Muscle layer of colon (tissue), 2 donors: ENCODE measurements around the gene CASP4.
A peak's percentile ranks its signal among the peaks of the same experiment; 100 is the strongest.

Experiments
- H3K27ac ChIP-seq: one replicate; pipeline ENCODE4 v1.7.0; 2013; ENCODE audit warnings: low read depth, mild to moderate bottlenecking, low read length, moderate library complexity
- H3K27me3 ChIP-seq, 2 donors: one replicate each; pipeline ENCODE4 v1.7.0; 2013; ENCODE audit warnings: low read length in 2 of 2, mild to moderate bottlenecking in 2 of 2; ENCODE audit not compliant: insufficient read depth in 2 of 2, control insufficient read depth in 1 of 2
- H3K36me3 ChIP-seq: one replicate; pipeline ENCODE4 v1.7.0; 2013; ENCODE audit warnings: mild to moderate bottlenecking, low read length; ENCODE audit not compliant: insufficient read depth
- H3K4me1 ChIP-seq: one replicate; pipeline ENCODE4 v1.7.0; 2013; ENCODE audit warnings: mild to moderate bottlenecking, low read length; ENCODE audit not compliant: insufficient read depth
- H3K4me3 ChIP-seq, 2 donors: one replicate each; pipeline ENCODE4 v1.7.0; 2013; ENCODE audit warnings: low read length in 2 of 2, low read depth in 1 of 2, mild to moderate bottlenecking in 1 of 2, moderate library complexity in 1 of 2
- H3K9ac ChIP-seq: one replicate; pipeline ENCODE4 v1.7.0; 2013; ENCODE audit warnings: low read length
- H3K9me3 ChIP-seq: one replicate; pipeline ENCODE4 v1.7.0; 2013; ENCODE audit warnings: mild to moderate bottlenecking, low read length
- donor health status: abdominal sarcoma.
- donor health status: Adenocarcinoma of cecum.

The CASP4 gene

DNA sequence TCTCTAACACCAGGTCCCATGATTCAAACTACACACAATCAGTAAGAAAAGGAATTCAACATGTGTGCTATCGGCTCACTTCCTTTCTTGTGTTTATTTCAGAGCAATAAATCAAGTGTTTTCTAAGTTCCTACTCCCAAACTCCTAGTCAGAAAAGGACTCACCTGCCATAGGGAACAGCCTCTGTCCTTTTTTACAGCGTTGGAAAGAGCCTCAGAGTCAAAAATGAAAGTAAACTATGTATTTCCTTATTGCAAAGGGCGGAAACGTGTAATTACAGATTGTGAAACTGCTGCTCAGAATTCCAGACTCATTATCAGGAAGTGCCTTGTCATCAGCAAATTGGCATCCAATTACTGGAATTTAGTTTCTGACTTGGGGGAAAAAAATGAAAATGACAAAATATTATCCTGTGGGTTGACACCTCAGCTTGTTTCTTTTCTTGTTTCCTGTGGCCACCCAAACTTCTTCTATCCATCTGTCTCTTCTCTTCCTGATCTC lies at the start of gene CASP4:
Gene CASP4, minus strand, starts transcription at position 220 of the 501 bp plus-strand sequence. Its CDS starts 49 bp downstream, at position 171.
- H3K36me3 ChIP-seq, result no peaks in the 10 kb centered on the region
- peak within 1 kb of the TSS; percentile 74 for H3K9ac ChIP-seq
- peak within 1 kb of the TSS; percentile 67 to 71 for H3K4me3 ChIP-seq
- peaks cover 5% of the 10 kb centered on the region for H3K4me1 ChIP-seq
- H3K9me3 ChIP-seq, result no peaks in the 10 kb centered on the region
- no peaks in the 10 kb centered on the region for H3K27me3 ChIP-seq
- H3K27ac ChIP-seq, result peak within 1 kb of the TSS; percentile 68

DNA sequence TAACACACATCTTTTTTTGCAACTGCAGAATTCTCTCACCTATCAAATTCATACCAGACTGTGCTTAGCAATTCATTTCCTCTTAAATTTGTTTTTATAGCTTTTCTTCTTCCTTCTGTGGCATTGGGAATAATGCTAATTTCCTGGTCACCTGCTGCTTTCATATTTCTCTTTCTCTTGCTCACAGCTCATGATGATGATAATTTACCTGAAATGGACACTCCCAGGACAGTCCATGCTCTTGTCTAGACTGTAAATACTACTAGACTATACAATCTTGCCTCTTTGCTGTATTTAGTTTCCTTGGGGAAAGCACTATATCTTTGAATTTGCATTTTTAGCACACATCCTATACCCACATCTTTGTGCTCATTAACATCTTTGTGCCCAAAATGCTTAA lies 39.1 kb upstream of the CASP4 start:
- H3K9me3 ChIP-seq, result no peaks in the 10 kb centered on the region
- H3K36me3 ChIP-seq, result no peaks in the 10 kb centered on the region
- H3K9ac ChIP-seq, result no peak overlapping the region
- no peaks in the 10 kb centered on the region for H3K4me1 ChIP-seq
- no peaks in the 10 kb centered on the region for H3K27me3 ChIP-seq
- H3K4me3 ChIP-seq, result no peak overlapping the region
- no peak overlapping the region for H3K27ac ChIP-seq

DNA sequence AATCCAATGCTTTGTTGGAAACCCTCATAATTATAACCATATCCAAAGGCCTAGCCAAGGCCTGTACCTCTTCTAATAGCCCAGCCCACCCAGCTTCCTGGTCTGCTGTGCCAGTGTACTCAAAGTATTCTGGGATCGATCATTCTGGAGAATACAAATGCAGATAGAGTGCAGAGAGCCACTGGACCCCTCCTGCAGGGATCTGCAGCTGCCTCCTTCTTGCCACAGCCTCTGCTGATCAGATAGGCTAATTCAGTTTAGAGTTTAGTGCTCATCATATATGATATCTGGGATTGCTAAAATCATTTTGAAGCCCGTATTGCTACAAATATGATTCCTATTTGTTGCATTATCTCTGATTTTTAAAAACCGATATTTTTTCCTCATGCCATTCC lies 37.1 kb upstream of the CASP4 start:
- H3K27ac ChIP-seq, result no peak overlapping the region
- H3K4me1 ChIP-seq, result no peaks in the 10 kb centered on the region
- no peak overlapping the region for H3K9ac ChIP-seq

DNA sequence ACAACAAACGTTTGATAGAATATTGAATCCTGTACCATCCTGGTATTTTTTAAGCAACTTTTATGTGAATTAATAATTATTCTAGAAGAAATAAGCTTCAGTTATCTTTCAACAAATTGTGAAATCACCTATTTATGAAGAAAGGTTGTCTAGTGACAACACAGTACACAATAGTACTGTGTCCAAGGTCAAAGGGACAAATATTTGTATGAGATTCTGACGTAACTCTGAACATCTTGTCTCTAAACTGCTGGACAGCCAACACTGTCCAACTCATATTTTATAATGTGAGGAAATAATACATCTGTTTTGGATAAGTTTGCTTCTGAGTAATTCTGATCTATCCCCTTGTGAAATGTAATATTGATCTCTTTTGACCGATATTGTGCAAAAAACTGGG lies 35.6 kb upstream of the CASP4 start:
- Histone ChIP-seq H3K36me3 (no peaks in the 10 kb centered on the region), H3K27ac (no peak overlapping the region), H3K4me1 (no peaks in the 10 kb centered on the region), H3K9ac (no peak overlapping the region), H3K27me3 (no peaks in the 10 kb centered on the region), H3K4me3 (no peak overlapping the region), H3K9me3 (no peaks in the 10 kb centered on the region)

More for the DNA sequence above, 37.1 kb upstream of the CASP4 start:
- H3K36me3 ChIP-seq, result no peaks in the 10 kb centered on the region
- no peaks in the 10 kb centered on the region for H3K27me3 ChIP-seq
- no peaks in the 10 kb centered on the region for H3K9me3 ChIP-seq
- H3K4me3 ChIP-seq, result no peak overlapping the region

DNA sequence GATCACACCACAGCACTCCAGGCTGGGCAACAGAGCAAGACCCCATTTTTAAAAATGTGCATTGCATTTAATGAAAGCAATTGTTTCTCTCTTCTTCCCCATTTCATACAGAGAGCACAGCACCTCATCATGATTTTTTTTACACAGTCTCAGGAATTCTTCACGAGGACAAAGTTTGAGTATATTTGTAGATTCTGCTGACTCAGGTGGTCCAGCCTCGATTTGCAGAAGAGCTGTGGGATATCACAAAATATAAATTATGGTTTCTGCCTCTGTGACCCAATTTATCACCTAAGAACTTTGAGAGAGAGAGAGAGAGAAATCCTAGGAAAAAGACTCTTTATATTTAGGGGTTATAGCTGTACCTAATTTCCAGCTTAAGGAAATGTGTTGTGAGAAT lies 34.8 kb upstream of the CASP4 start:
- Histone ChIP-seq H3K27ac (no peak overlapping the region), H3K9me3 (no peaks in the 10 kb centered on the region), H3K27me3 (no peaks in the 10 kb centered on the region), H3K4me3 (no peak overlapping the region), H3K36me3 (no peaks in the 10 kb centered on the region), H3K4me1 (no peaks in the 10 kb centered on the region), H3K9ac (no peak overlapping the region)

DNA sequence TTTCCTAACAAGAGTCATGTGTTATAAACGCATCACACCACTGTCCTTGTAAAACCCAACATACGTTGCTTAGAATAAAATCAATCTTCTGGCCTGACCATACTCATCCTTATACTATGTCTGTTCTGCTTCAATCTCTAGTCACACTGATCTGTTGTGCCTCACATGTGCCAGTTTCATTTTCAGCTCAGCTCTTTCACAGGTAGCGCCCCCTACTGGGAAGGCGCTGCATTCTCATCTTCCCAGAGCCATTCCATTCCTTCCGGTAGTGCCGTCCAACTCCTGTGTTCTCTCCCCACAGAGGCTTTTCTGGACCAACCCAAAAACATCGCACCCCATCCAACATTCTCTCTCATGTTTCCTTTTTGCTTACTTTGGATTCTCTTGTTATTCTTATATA lies 32.4 kb upstream of the CASP4 start:
- H3K9ac ChIP-seq, result no peak overlapping the region

DNA sequence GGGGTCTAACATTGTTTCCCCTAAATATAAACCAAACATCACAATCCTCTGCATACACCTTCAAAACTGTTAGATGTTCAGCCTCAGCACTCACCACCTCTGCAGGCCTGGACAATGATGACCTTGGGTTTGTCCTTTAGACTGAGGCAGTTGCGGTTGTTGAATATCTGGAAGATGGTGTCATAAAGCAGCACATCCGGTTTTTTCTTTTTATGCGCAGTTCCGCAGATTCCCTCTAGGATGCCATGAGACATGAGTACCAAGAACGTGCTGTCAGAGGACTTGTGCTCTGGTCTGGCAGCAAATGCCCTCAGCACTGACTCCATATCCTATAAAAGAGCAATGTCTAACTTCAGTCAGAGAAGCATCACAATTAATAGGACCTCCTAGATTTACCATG lies 31.8 kb upstream of the CASP4 start:
- H3K27ac ChIP-seq, result no peak overlapping the region
- H3K4me3 ChIP-seq, result no peak overlapping the region
- H3K4me1 ChIP-seq, result no peaks in the 10 kb centered on the region
- H3K27me3 ChIP-seq, result no peaks in the 10 kb centered on the region
- no peaks in the 10 kb centered on the region for H3K9me3 ChIP-seq
- H3K36me3 ChIP-seq, result no peaks in the 10 kb centered on the region
- H3K9ac ChIP-seq, result no peak overlapping the region

More for the DNA sequence above, 32.4 kb upstream of the CASP4 start:
- H3K9me3 ChIP-seq, result no peaks in the 10 kb centered on the region
- no peak overlapping the region for H3K27ac ChIP-seq
- H3K4me1 ChIP-seq, result no peaks in the 10 kb centered on the region
- no peaks in the 10 kb centered on the region for H3K27me3 ChIP-seq
- no peak overlapping the region for H3K4me3 ChIP-seq
- H3K36me3 ChIP-seq, result no peaks in the 10 kb centered on the region

DNA sequence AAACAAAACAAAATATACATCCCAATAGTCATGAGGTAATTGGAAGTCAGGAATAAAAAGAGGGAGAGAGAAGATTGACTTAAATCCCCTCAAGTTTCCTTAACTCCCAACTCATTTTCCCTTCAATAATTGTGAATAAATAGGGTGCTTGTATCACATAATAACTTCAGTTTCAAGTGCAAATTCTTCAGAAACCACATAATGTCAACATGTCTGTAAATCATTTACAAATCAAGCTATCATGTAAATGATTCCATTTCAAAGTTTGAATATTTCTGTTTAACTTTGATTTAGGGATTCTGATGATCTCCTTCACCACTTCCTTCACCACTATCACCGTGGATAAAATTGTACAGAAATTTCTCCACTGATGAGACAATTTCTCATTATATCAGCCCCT lies 31.3 kb upstream of the CASP4 start:
- no peaks in the 10 kb centered on the region for H3K4me1 ChIP-seq
- no peaks in the 10 kb centered on the region for H3K9me3 ChIP-seq
- H3K4me3 ChIP-seq, result no peak overlapping the region
- no peaks in the 10 kb centered on the region for H3K27me3 ChIP-seq
- H3K27ac ChIP-seq, result no peak overlapping the region
- H3K36me3 ChIP-seq, result no peaks in the 10 kb centered on the region
- H3K9ac ChIP-seq, result no peak overlapping the region

DNA sequence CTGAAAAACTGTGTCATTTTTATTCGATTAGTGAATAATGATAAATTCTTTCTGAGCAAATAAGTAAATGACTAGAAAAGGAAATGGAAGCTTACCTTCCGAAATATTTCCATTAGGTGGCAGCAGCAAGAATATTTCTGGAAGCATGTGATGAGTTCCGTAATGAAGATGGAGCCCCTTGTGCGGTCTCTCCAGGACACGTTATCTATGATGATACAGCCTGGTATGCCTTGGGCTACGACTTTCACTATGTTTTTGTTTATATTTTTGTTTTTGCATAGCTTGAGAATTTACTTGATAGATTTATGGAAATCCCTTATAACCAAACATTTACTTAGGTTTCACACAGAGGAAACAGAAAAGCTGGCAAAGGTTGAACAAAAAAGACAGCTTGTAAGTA lies 28.9 kb upstream of the CASP4 start:
- no peak overlapping the region for H3K27ac ChIP-seq
- H3K9ac ChIP-seq, result no peak overlapping the region
- H3K4me3 ChIP-seq, result no peak overlapping the region
- H3K4me1 ChIP-seq, result no peaks in the 10 kb centered on the region
- H3K27me3 ChIP-seq, result no peaks in the 10 kb centered on the region
- H3K36me3 ChIP-seq, result no peaks in the 10 kb centered on the region
- no peaks in the 10 kb centered on the region for H3K9me3 ChIP-seq

DNA sequence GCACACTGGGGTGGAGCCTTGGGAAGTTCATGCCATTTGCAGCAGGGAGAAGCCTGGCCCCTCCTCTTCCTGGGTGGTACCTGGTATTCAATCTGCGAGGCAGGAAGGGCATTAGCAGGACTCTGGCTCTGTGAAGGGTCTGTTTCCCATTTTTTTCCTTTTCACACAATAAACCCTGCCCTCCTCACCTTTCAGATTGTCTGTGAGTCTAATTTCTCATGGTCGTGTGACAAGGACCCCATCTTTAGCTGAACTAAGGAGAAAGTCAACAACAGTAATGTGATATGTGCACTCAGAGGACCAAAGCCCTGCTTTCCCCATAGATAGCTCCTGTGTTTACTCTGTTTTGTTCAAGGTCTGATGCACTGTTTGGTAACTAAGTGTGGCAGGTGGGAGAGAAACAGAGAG lies 26.6 kb upstream of the CASP4 start:
- Histone ChIP-seq H3K4me1 (no peaks in the 10 kb centered on the region), H3K4me3 (no peak overlapping the region), H3K36me3 (no peaks in the 10 kb centered on the region), H3K9ac (no peak overlapping the region), H3K27me3 (no peaks in the 10 kb centered on the region), H3K9me3 (no peaks in the 10 kb centered on the region), H3K27ac (no peak overlapping the region)

DNA sequence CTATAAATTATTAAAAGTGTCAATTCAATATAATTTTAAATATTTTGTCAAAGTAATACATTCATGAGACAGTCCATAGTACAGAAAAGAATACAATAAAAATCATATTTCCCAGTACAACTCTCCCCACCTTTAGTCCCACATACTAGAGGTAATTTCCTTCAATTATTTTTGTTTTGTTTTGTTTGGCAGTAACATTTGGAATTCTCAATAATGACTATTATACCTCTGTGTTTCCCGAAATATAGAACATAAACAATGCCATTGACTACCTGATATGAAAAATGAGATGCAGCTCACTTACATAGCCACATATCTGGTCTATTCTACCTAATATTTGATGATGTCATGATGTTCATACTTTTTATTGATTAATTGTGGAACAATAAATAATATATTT lies 24.4 kb upstream of the CASP4 start:
- Histone ChIP-seq H3K27ac (no peak overlapping the region), H3K27me3 (no peaks in the 10 kb centered on the region), H3K4me3 (no peak overlapping the region), H3K9ac (no peak overlapping the region), H3K36me3 (no peaks in the 10 kb centered on the region), H3K4me1 (no peaks in the 10 kb centered on the region), H3K9me3 (no peaks in the 10 kb centered on the region)

DNA sequence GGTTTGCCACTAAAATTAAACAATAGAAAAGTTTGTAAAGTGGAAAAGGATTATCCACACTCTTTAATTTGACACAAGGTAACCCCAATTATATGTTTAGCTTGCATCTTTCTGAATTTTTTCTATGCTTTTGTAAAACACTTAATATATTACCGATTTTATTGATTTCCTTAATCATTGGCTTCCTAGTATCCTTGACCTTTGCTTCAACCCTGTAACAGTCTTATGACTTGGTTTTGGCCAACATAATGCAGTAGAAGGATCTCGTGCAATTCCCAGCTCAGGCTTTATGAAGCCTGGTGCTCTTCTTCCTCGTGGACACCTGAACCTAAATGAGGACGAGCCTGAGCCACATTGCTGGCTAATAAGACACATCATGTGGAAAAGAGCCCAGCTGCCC lies 23.6 kb upstream of the CASP4 start:
- H3K27me3 ChIP-seq, result no peaks in the 10 kb centered on the region
- no peaks in the 10 kb centered on the region for H3K9me3 ChIP-seq
- H3K4me3 ChIP-seq, result no peak overlapping the region
- no peak overlapping the region for H3K9ac ChIP-seq
- no peak overlapping the region for H3K27ac ChIP-seq
- no peaks in the 10 kb centered on the region for H3K4me1 ChIP-seq
- H3K36me3 ChIP-seq, result no peaks in the 10 kb centered on the region
